GM12865 (cell line): ENCODE results near the gene TIAM2.

Experiments
- DNase-seq: peaks from one replicate; pipeline ENCODE4 v3.0.0; 2010; ENCODE audit warnings: low read depth
- H3K4me3 ChIP-seq: 2 replicates; pipeline ENCODE4 v1.5.1; 2011; ENCODE audit warnings: mild to moderate bottlenecking, low read depth, low read length, control low read depth
- CTCF ChIP-seq: IDR thresholded peaks from 2 replicates; pipeline ENCODE4 v1.5.1; 2011; ENCODE audit warnings: low read length, control low read depth, low read depth, inconsistent platforms; ENCODE audit not compliant: insufficient read depth; ENCODE audit errors: missing control alignments

The TIAM2 gene

GRCh38 chr6:155106456-155107115, 111.5 kb downstream of the TIAM2 start:
- DNase-seq: no peak
- no peak for TF ChIP-seq CTCF
- no peak overlapping the region for H3K4me3 ChIP-seq

- DNase-seq: no peak
- no peak overlapping the region for H3K4me3 ChIP-seq
- no peak for TF ChIP-seq CTCF
Observed at GRCh38 chr6:155107432-155108069, 112.4 kb downstream of the TIAM2 start.

GRCh38 chr6:155108070-155108820, 113.1 kb downstream of the TIAM2 start:
- no peak overlapping the region for H3K4me3 ChIP-seq
- no peak for DNase-seq
- no peak for TF ChIP-seq CTCF

GRCh38 chr6:155110721-155111120, 115.6 kb downstream of the TIAM2 start:
- DNase-seq: no peak
- no peak overlapping the region for H3K4me3 ChIP-seq
- no peak for TF ChIP-seq CTCF

GRCh38 chr6:155112757-155113156, 117.6 kb downstream of the TIAM2 start:
- DNase-seq: no peak
- no peak for TF ChIP-seq CTCF
- no peak overlapping the region for H3K4me3 ChIP-seq

- H3K4me3 ChIP-seq: no peak overlapping the region
- no peak for DNase-seq
- TF ChIP-seq CTCF: no peak
Observed at GRCh38 chr6:155115893-155116570, 120.9 kb downstream of the TIAM2 start.
